Measurements from ENCODE around the gene CTF1.
A peak's percentile ranks its signal among the peaks of the same experiment; 100 is the strongest.
"Not testable (repeated sequence)": the region's sequence is repeated elsewhere in the genome, so short reads cannot be mapped to it uniquely, and the experiment has no call there.

CTF1 gene

GRCh38 chr16:30934827-30935557, 38.6 kb downstream of the CTF1 start:
- no peak for DNase-seq

GRCh38 chr16:30937692-30938091, 41.3 kb downstream of the CTF1 start:
- no peak for DNase-seq

- not testable (repeated sequence) for DNase-seq
These were observed 43.2 kb downstream of the CTF1 start for GRCh38 chr16:30939571-30939970.

GRCh38 chr16:30941600-30942425, 45.4 kb downstream of the CTF1 start:
- peak; percentile 82 for DNase-seq

GRCh38 chr16:30942426-30942806, 46.0 kb downstream of the CTF1 start:
- DNase-seq: no peak

- DNase-seq: no peak
These were observed 47.9 kb downstream of the CTF1 start for GRCh38 chr16:30944352-30944751.

GRCh38 chr16:30946671-30947540, 50.5 kb downstream of the CTF1 start:
- no peak for DNase-seq

- no peak for DNase-seq
These were observed 51.1 kb downstream of the CTF1 start for GRCh38 chr16:30947541-30947858.

GRCh38 chr16:30947859-30948666, 51.6 kb downstream of the CTF1 start:
- DNase-seq: peak; percentile 96

GRCh38 chr16:30948667-30949649, 52.5 kb downstream of the CTF1 start, which contains the start of gene ORAI3:
Gene ORAI3, plus strand, starts transcription at chr16:30949068. Its CDS starts 222 bp downstream, at chr16:30949290.
- DNase-seq: peak; percentile 75

GRCh38 chr16:30949650-30950515, 53.5 kb downstream of the CTF1 start:
- DNase-seq: peak; percentile 41

- DNase-seq: no peak
These were observed 54.2 kb downstream of the CTF1 start for GRCh38 chr16:30950516-30951065.

- no peak for DNase-seq
These were observed 54.8 kb downstream of the CTF1 start for GRCh38 chr16:30951193-30951592.

- DNase-seq: no peak
These were observed 55.3 kb downstream of the CTF1 start for GRCh38 chr16:30951750-30952149.

- DNase-seq: no peak
These were observed 56.7 kb downstream of the CTF1 start for GRCh38 chr16:30953111-30953510.
